Head of caudate nucleus (tissue), 42 donors: ENCODE measurements around the gene PALLD.

ENCODE experiments used
- DNase-seq, 42 donors: peaks; one replicate each; pipeline versions ENCODE4 v3.0.0 to v3.0.0-alpha.2; 2020 to 2021; ENCODE audit warnings: mixed read lengths in 7 of 42
- intact Hi-C: fragments of 100-400 bp; cut with DNase I; formaldehyde crosslinking; loops from one replicate; pipeline ENCODE4 v1.15.0; 2022

PALLD gene

GRCh38 chr4:168651374-168651773 lies 154.5 kb downstream of the PALLD start:
- no peak for DNase-seq
- intact Hi-C loops: no loop called here

GRCh38 chr4:168651864-168652263 lies 155.0 kb downstream of the PALLD start:
- DNase-seq: no peak
- intact Hi-C loops: no loop called here

- intact Hi-C loops: no loop called here
- no peak for DNase-seq
Measured at GRCh38 chr4:168652755-168653154, 155.9 kb downstream of the PALLD start.

- DNase-seq: no peak
- intact Hi-C loops: no loop called here
Measured at GRCh38 chr4:168654104-168654847, 157.4 kb downstream of the PALLD start.

GRCh38 chr4:168654848-168655174 lies 158.0 kb downstream of the PALLD start:
- no peak for DNase-seq
- intact Hi-C loops: no loop called here

- no peak for DNase-seq
Measured at GRCh38 chr4:168655182-168655581, 158.3 kb downstream of the PALLD start.

GRCh38 chr4:168656055-168656660 lies 159.3 kb downstream of the PALLD start:
- intact Hi-C loops: no loop called here
- DNase-seq: peak in 3 of 42 donors; percentile 12 to 46 (median 42)

More at GRCh38 chr4:168655182-168655581, 158.3 kb downstream of the PALLD start:
- intact Hi-C loops: no loop called here

GRCh38 chr4:168656946-168657473 lies 160.2 kb downstream of the PALLD start:
- DNase-seq: no peak
- intact Hi-C loops: no loop called here

- DNase-seq: no peak
- intact Hi-C loops: no loop called here
Measured at GRCh38 chr4:168658751-168659150, 161.9 kb downstream of the PALLD start.

- intact Hi-C loops: no loop called here
- DNase-seq: no peak
Measured at GRCh38 chr4:168659741-168660465, 163.1 kb downstream of the PALLD start.

GRCh38 chr4:168662297-168662984 lies 165.6 kb downstream of the PALLD start:
- DNase-seq: no peak
- intact Hi-C loops: no loop called here

GRCh38 chr4:168664242-168664891 lies 167.5 kb downstream of the PALLD start:
- intact Hi-C loops: no loop called here
- DNase-seq: no peak

- no peak for DNase-seq
- intact Hi-C loops: no loop called here
Measured at GRCh38 chr4:168666531-168666930, 169.7 kb downstream of the PALLD start.

- intact Hi-C loops: no loop called here
- DNase-seq: no peak
Measured at GRCh38 chr4:168667376-168667775, 170.5 kb downstream of the PALLD start.

- intact Hi-C loops: no loop called here
- DNase-seq: no peak
Measured at GRCh38 chr4:168667921-168668320, 171.1 kb downstream of the PALLD start.

GRCh38 chr4:168673476-168673875 lies 176.6 kb downstream of the PALLD start:
- DNase-seq: no peak
- intact Hi-C loops: no loop called here

GRCh38 chr4:168674077-168674747 lies 177.4 kb downstream of the PALLD start:
- no peak for DNase-seq

GRCh38 chr4:168674866-168675265 lies 178.0 kb downstream of the PALLD start:
- intact Hi-C loops: no loop called here
- DNase-seq: no peak

More at GRCh38 chr4:168674077-168674747, 177.4 kb downstream of the PALLD start:
- intact Hi-C loops: no loop called here
